Stomach (tissue), 4 donors: Measurements from ENCODE around the gene CTBP1.
A peak's percentile ranks its signal among the peaks of the same experiment; 100 is the strongest.

Experiments used
- CTCF ChIP-seq, 7 experiments: fragments of 450-650 bp in 4 of 7; fragments of 200-600 bp in 3 of 7; sonication (generic) in 3 of 7; IDR thresholded peaks; one replicate each; pipeline ENCODE4 v1.5.1; 2016 to 2019; ENCODE audit warnings: antibody characterized with exemption in 7 of 7, control low read depth in 2 of 7, mild to moderate bottlenecking in 1 of 7
- EP300 ChIP-seq: sonication (generic); formaldehyde crosslinking; IDR thresholded peaks from one replicate; pipeline ENCODE4 v1.6.1; 2017; ENCODE audit warnings: antibody characterized with exemption
- POLR2A ChIP-seq, 4 donors: fragments of 450-650 bp; IDR thresholded peaks; one replicate each; pipeline ENCODE4 v1.6.1; 2016; ENCODE audit warnings: antibody characterized with exemption in 4 of 4, control low read depth in 2 of 4, mild to moderate bottlenecking in 1 of 4, moderate library complexity in 1 of 4

- no peak for TF ChIP-seq EP300
- peak in 1 of 7 experiments; percentile 22 for TF ChIP-seq CTCF (IDR thresholded peaks at IDR 0.05)
- TF ChIP-seq POLR2A (IDR thresholded peaks at IDR 0.05), result no peak
Observed at GRCh38 chr4:1216869-1217294, 32.0 kb downstream of the CTBP1 start.
